CD4-positive, CD25-positive, alpha-beta regulatory T cell (primary cell): ENCODE measurements around the gene PPP1R14C. TPM values are rescaled to one million over a fixed set of nuclear protein-coding genes. Genes with fewer than 3 reads are reported as not detected.

Experiments used
- ATAC-seq, 2 donors: fragments of 150-1000 bp; cut with Tn5 transposase; one replicate each; pipeline ENCODE4 v1.10.0; 2021; ENCODE audit warnings: low read depth in 2 of 2, moderate number of reproducible peaks in 2 of 2, moderate library complexity in 1 of 2
- DNase-seq, 3 donors: peaks; one replicate each; pipeline versions ENCODE4 v3.0.0 to v3.0.0-alpha.2; 2012 to 2022; ENCODE audit warnings: mixed read lengths in 1 of 3
- H3K27ac ChIP-seq: one replicate; pipeline ENCODE4 v1.7.0; 2013; ENCODE audit warnings: mild to moderate bottlenecking, low read length; ENCODE audit not compliant: insufficient read depth, poor library complexity, severe bottlenecking
- H3K27me3 ChIP-seq: one replicate; pipeline ENCODE4 v1.7.0; 2013; ENCODE audit warnings: low read length; ENCODE audit not compliant: control insufficient read depth, insufficient read depth
- H3K36me3 ChIP-seq: one replicate; pipeline ENCODE4 v1.7.0; 2013; ENCODE audit warnings: mild to moderate bottlenecking, low read length, moderate library complexity; ENCODE audit not compliant: control insufficient read depth, insufficient read depth
- H3K4me1 ChIP-seq: 2 replicates; pipeline ENCODE4 v1.7.0; 2013; ENCODE audit warnings: mild to moderate bottlenecking, low read length; ENCODE audit not compliant: insufficient read depth, control insufficient read depth, poor library complexity, severe bottlenecking
- H3K4me3 ChIP-seq: one replicate; pipeline ENCODE4 v1.7.0; 2013; ENCODE audit warnings: low read depth, mild to moderate bottlenecking, low read length, moderate library complexity
- H3K9me3 ChIP-seq, 2 experiments: 1 replicate in 1 of 2; 2 replicates in 1 of 2; pipeline ENCODE4 v1.7.0; 2013; ENCODE audit warnings: low read length in 2 of 2, mild to moderate bottlenecking in 1 of 2, moderate library complexity in 1 of 2; ENCODE audit not compliant: control insufficient read depth in 2 of 2
- H3K27ac Mint-ChIP-seq, 3 donors: one replicate each; pipeline ENCODE4 v1.8.0; 2020 to 2022; ENCODE audit warnings: mild to moderate bottlenecking in 3 of 3, mixed read lengths in 3 of 3, moderate library complexity in 2 of 3
- H3K27me3 Mint-ChIP-seq: one replicate; pipeline ENCODE4 v1.8.0; 2022; ENCODE audit warnings: mild to moderate bottlenecking, mixed read lengths
- H3K36me3 Mint-ChIP-seq: one replicate; pipeline ENCODE4 v1.8.0; 2020; ENCODE audit warnings: mixed read lengths
- H3K4me1 Mint-ChIP-seq, 4 donors: one replicate each; pipeline ENCODE4 v1.8.0; 2020 to 2022; ENCODE audit warnings: mixed read lengths in 4 of 4, mild to moderate bottlenecking in 1 of 4
- H3K4me3 Mint-ChIP-seq, 4 donors: one replicate each; pipeline ENCODE4 v1.8.0; 2020 to 2022; ENCODE audit warnings: mild to moderate bottlenecking in 4 of 4, mixed read lengths in 4 of 4, moderate library complexity in 3 of 4
- H3K9me3 Mint-ChIP-seq, 7 donors: one replicate each; pipeline ENCODE4 v1.8.0; 2020 to 2022; ENCODE audit warnings: mixed read lengths in 7 of 7, mild to moderate bottlenecking in 3 of 7, moderate library complexity in 2 of 7
- polyA plus RNA-seq, 4 donors: library from polyadenylated mRNA; unstranded; fragments of 300-500 nt; fragmentation: Illumina TruSeq; gene quantifications; one replicate each; pipeline ENCODE4 v1.2.3, GENCODE V29; 2021
- total RNA-seq: library from RNA; stranded (reverse); gene quantifications from one replicate; pipeline ENCODE4 v1.2.3, GENCODE V29; 2022

Gene PPP1R14C
- total and polyA plus RNA-seq, 5 donors from 2014 or later = not detected

GRCh38 chr6:150269130-150269856 is 126.4 kb downstream of the PPP1R14C start:
- ATAC-seq = no peak
- H3K27me3 Mint-ChIP-seq = peaks cover 20% of the 10 kb centered on the region
- Histone ChIP-seq H3K9me3 (no peaks in the 10 kb centered on the region), H3K4me1 (no peaks in the 10 kb centered on the region), H3K27me3 (peaks cover 3% of the 10 kb centered on the region), H3K27ac (no peak overlapping the region), H3K36me3 (no peaks in the 10 kb centered on the region), H3K4me3 (no peak overlapping the region)
- no peak overlapping the region for H3K4me3 Mint-ChIP-seq
- no peak overlapping the region for H3K27ac Mint-ChIP-seq
- no peaks in the 10 kb centered on the region for H3K36me3 Mint-ChIP-seq
- H3K4me1 Mint-ChIP-seq = no peaks in the 10 kb centered on the region
- no peak for DNase-seq
- H3K9me3 Mint-ChIP-seq = peaks cover 0 to 4% (median 0%) of the 10 kb centered on the region in 7 donors

GRCh38 chr6:150269857-150270223 is 127.0 kb downstream of the PPP1R14C start:
- no peaks in the 10 kb centered on the region for H3K4me1 Mint-ChIP-seq
- H3K4me3 ChIP-seq = no peak overlapping the region
- ATAC-seq (no peak), DNase-seq (no peak)
- H3K4me1 ChIP-seq = no peaks in the 10 kb centered on the region
- H3K27ac ChIP-seq = no peak overlapping the region
- no peak overlapping the region for H3K27ac Mint-ChIP-seq
- no peaks in the 10 kb centered on the region for H3K36me3 ChIP-seq
- H3K9me3 Mint-ChIP-seq = peaks cover 0 to 4% (median 0%) of the 10 kb centered on the region in 7 donors
- H3K9me3 ChIP-seq = no peaks in the 10 kb centered on the region
- peaks cover 20% of the 10 kb centered on the region for H3K27me3 Mint-ChIP-seq
- H3K4me3 Mint-ChIP-seq = no peak overlapping the region
- H3K27me3 ChIP-seq = peaks cover 3% of the 10 kb centered on the region
- H3K36me3 Mint-ChIP-seq = no peaks in the 10 kb centered on the region

GRCh38 chr6:150270330-150271052 is 127.6 kb downstream of the PPP1R14C start:
- H3K4me3 ChIP-seq = no peak overlapping the region
- Mint-ChIP-seq H3K4me1 (no peaks in the 10 kb centered on the region), H3K27me3 (peaks cover 20% of the 10 kb centered on the region), H3K4me3 (no peak overlapping the region), H3K9me3 (peaks cover 0 to 4% (median 0%) of the 10 kb centered on the region in 7 donors), H3K27ac (no peak overlapping the region), H3K36me3 (no peaks in the 10 kb centered on the region)
- H3K4me1 ChIP-seq = no peaks in the 10 kb centered on the region
- ATAC-seq = no peak
- no peaks in the 10 kb centered on the region for H3K36me3 ChIP-seq
- DNase-seq = no peak
- H3K27ac ChIP-seq = no peak overlapping the region
- no peaks in the 10 kb centered on the region for H3K9me3 ChIP-seq
- H3K27me3 ChIP-seq = peaks cover 3% of the 10 kb centered on the region

GRCh38 chr6:150271172-150271500 is 128.3 kb downstream of the PPP1R14C start:
- Mint-ChIP-seq H3K4me3 (no peak overlapping the region), H3K4me1 (no peaks in the 10 kb centered on the region), H3K36me3 (no peaks in the 10 kb centered on the region), H3K9me3 (peaks cover 0 to 4% (median 0%) of the 10 kb centered on the region in 7 donors), H3K27ac (no peak overlapping the region), H3K27me3 (peaks cover 20% of the 10 kb centered on the region)
- no peak for DNase-seq
- H3K27ac ChIP-seq = no peak overlapping the region
- no peaks in the 10 kb centered on the region for H3K4me1 ChIP-seq
- ATAC-seq = no peak
- no peak overlapping the region for H3K4me3 ChIP-seq
- no peaks in the 10 kb centered on the region for H3K9me3 ChIP-seq
- H3K36me3 ChIP-seq = no peaks in the 10 kb centered on the region
- peaks cover 3% of the 10 kb centered on the region for H3K27me3 ChIP-seq

GRCh38 chr6:150271501-150272263 is 128.8 kb downstream of the PPP1R14C start:
- Histone ChIP-seq H3K36me3 (no peaks in the 10 kb centered on the region), H3K27me3 (peaks cover 3% of the 10 kb centered on the region), H3K4me1 (no peaks in the 10 kb centered on the region), H3K27ac (no peak overlapping the region), H3K9me3 (no peaks in the 10 kb centered on the region), H3K4me3 (no peak overlapping the region)
- no peak for DNase-seq
- peaks cover 0 to 4% (median 0%) of the 10 kb centered on the region in 7 donors for H3K9me3 Mint-ChIP-seq
- peaks cover 20% of the 10 kb centered on the region for H3K27me3 Mint-ChIP-seq
- no peak overlapping the region for H3K4me3 Mint-ChIP-seq
- H3K36me3 Mint-ChIP-seq = no peaks in the 10 kb centered on the region
- no peak overlapping the region for H3K27ac Mint-ChIP-seq
- no peaks in the 10 kb centered on the region for H3K4me1 Mint-ChIP-seq
- no peak for ATAC-seq

- no peak for ATAC-seq
- H3K27ac ChIP-seq = no peak overlapping the region
- Mint-ChIP-seq H3K27me3 (peaks cover 20% of the 10 kb centered on the region), H3K36me3 (no peaks in the 10 kb centered on the region), H3K4me1 (no peaks in the 10 kb centered on the region), H3K27ac (no peak overlapping the region), H3K4me3 (no peak overlapping the region), H3K9me3 (peaks cover 0 to 4% (median 0%) of the 10 kb centered on the region in 7 donors)
- H3K27me3 ChIP-seq = peaks cover 3% of the 10 kb centered on the region
- DNase-seq = no peak
- no peaks in the 10 kb centered on the region for H3K36me3 ChIP-seq
- no peak overlapping the region for H3K4me3 ChIP-seq
- no peaks in the 10 kb centered on the region for H3K4me1 ChIP-seq
- no peaks in the 10 kb centered on the region for H3K9me3 ChIP-seq
Observed at GRCh38 chr6:150272264-150272975, 129.6 kb downstream of the PPP1R14C start.

- Histone ChIP-seq H3K27ac (no peak overlapping the region), H3K27me3 (peaks cover 3% of the 10 kb centered on the region), H3K36me3 (no peaks in the 10 kb centered on the region), H3K4me1 (no peaks in the 10 kb centered on the region), H3K9me3 (no peaks in the 10 kb centered on the region), H3K4me3 (no peak overlapping the region)
- peaks cover 16% of the 10 kb centered on the region for H3K27me3 Mint-ChIP-seq
- H3K27ac Mint-ChIP-seq = no peak overlapping the region
- no peaks in the 10 kb centered on the region for H3K36me3 Mint-ChIP-seq
- DNase-seq (no peak), ATAC-seq (no peak)
- peaks cover 0 to 3% (median 0%) of the 10 kb centered on the region in 7 donors for H3K9me3 Mint-ChIP-seq
- H3K4me3 Mint-ChIP-seq = no peak overlapping the region
- no peaks in the 10 kb centered on the region for H3K4me1 Mint-ChIP-seq
Observed at GRCh38 chr6:150272976-150273315, 130.1 kb downstream of the PPP1R14C start.
